Measurements from ENCODE around the gene ZSCAN30.

The ZSCAN30 gene

DNA sequence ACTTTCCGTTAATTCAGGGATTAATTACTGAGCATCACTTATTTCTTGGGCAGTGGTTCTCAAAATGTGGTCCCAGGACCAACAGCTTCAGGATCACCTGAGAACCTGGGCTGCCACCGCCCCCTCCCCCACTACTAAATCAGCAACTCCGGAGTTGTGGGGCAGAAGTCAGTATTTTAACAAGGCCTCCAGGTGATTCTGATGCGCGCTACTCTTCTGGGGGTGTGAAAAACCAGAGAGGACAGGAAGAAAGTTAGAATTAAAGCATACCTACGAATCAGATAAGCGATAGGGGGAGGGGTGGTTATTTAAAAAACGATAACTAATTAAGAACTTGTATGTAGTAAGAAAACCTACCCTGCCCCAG is 319 bp downstream of the ZSCAN30 start:
- peak overlapping the region; percentile 91 for H3K4me3 ChIP-seq (ENCODE audit: low read depth, low read length, poor library complexity, severe bottlenecking)
- no peaks in the 10 kb centered on the region for H4K20me1 ChIP-seq (ENCODE audit: insufficient read depth, low read length)
- peak overlapping the region; percentile 68 for H3K27ac ChIP-seq (ENCODE audit: low read depth, low read length, poor library complexity, severe bottlenecking)
- no peaks in the 10 kb centered on the region for H3F3A ChIP-seq (ENCODE audit: insufficient read depth, low read length)
- peak overlapping the region; percentile 91 for H3K9ac ChIP-seq (ENCODE audit: low read length)
- H3K36me3 ChIP-seq (ENCODE audit: insufficient read depth, low read length), result peaks cover 36% of the 10 kb centered on the region
- H3K4me1 ChIP-seq (ENCODE audit: insufficient read depth, low read length, severe bottlenecking), result peaks cover 24% of the 10 kb centered on the region
- H3K79me2 ChIP-seq (ENCODE audit: insufficient read depth, low read length), result peaks cover 14% of the 10 kb centered on the region
- peak overlapping the region; percentile 92 for H3K4me2 ChIP-seq (ENCODE audit: low read length)
- H3K9me3 ChIP-seq (ENCODE audit: low read length), result peaks cover 23% of the 10 kb centered on the region
- peak overlapping the region; percentile 44; the same call in 1 of the 2 replicates for H2AFZ ChIP-seq (ENCODE audit: low read length)
- TF ChIP-seq, protein P1, sequence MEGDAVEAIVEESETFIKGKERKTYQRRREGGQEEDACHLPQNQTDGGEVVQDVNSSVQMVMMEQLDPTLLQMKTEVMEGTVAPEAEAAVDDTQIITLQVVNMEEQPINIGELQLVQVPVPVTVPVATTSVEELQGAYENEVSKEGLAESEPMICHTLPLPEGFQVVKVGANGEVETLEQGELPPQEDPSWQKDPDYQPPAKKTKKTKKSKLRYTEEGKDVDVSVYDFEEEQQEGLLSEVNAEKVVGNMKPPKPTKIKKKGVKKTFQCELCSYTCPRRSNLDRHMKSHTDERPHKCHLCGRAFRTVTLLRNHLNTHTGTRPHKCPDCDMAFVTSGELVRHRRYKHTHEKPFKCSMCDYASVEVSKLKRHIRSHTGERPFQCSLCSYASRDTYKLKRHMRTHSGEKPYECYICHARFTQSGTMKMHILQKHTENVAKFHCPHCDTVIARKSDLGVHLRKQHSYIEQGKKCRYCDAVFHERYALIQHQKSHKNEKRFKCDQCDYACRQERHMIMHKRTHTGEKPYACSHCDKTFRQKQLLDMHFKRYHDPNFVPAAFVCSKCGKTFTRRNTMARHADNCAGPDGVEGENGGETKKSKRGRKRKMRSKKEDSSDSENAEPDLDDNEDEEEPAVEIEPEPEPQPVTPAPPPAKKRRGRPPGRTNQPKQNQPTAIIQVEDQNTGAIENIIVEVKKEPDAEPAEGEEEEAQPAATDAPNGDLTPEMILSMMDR (IDR thresholded peaks at IDR 0.05; ENCODE audit: low read length), result no peak
- no peak for TF ChIP-seq EZH2 (IDR thresholded peaks at IDR 0.05; ENCODE audit: borderline replicate concordance, low read length)
- H3K9me2 ChIP-seq (ENCODE audit: low read depth, low read length), result no peaks in the 10 kb centered on the region
- no peaks in the 10 kb centered on the region for H3K27me3 ChIP-seq (ENCODE audit: insufficient read depth, low read length)

DNA sequence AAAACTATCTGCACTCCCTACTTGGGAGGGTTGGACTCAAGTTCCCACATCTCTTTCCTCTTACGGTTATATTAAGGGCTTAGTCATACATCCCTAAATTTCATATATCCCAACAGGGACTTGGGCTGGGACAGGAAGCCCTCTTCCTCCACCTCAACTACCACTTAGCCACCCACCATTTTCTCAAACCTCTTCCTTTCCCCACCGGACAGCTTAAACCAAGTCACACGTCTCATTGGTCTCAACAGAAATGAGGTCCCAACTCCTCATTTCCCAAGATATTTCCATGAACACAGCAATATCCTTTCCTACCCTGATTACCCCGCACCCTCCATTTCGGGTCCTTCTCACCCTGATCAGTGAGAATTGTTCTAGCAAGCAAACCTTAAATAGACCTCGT is 736 bp downstream of the ZSCAN30 start:
- Histone ChIP-seq H3F3A (ENCODE audit: insufficient read depth, low read length) (no peaks in the 10 kb centered on the region), H3K27me3 (ENCODE audit: insufficient read depth, low read length) (no peaks in the 10 kb centered on the region), H3K36me3 (ENCODE audit: insufficient read depth, low read length) (peaks cover 36% of the 10 kb centered on the region), H3K9me2 (ENCODE audit: low read depth, low read length) (no peaks in the 10 kb centered on the region), H3K4me2 (ENCODE audit: low read length) (peak overlapping the region; percentile 92), H4K20me1 (ENCODE audit: insufficient read depth, low read length) (no peaks in the 10 kb centered on the region), H3K27ac (ENCODE audit: low read depth, low read length, poor library complexity, severe bottlenecking) (peak overlapping the region; percentile 68), H3K4me3 (ENCODE audit: low read depth, low read length, poor library complexity, severe bottlenecking) (peak overlapping the region; percentile 91), H3K4me1 (ENCODE audit: insufficient read depth, low read length, severe bottlenecking) (peaks cover 24% of the 10 kb centered on the region), H2AFZ (ENCODE audit: low read length) (peak overlapping the region; percentile 44; the same call in 1 of the 2 replicates), H3K79me2 (ENCODE audit: insufficient read depth, low read length) (peaks cover 14% of the 10 kb centered on the region), H3K9ac (ENCODE audit: low read length) (peak overlapping the region; percentile 91), H3K9me3 (ENCODE audit: low read length) (peaks cover 21% of the 10 kb centered on the region)
- TF ChIP-seq, protein P1 (IDR thresholded peaks at IDR 0.05; ENCODE audit: low read length), result no peak
- TF ChIP-seq EZH2 (IDR thresholded peaks at IDR 0.05; ENCODE audit: borderline replicate concordance, low read length), result no peak

DNA sequence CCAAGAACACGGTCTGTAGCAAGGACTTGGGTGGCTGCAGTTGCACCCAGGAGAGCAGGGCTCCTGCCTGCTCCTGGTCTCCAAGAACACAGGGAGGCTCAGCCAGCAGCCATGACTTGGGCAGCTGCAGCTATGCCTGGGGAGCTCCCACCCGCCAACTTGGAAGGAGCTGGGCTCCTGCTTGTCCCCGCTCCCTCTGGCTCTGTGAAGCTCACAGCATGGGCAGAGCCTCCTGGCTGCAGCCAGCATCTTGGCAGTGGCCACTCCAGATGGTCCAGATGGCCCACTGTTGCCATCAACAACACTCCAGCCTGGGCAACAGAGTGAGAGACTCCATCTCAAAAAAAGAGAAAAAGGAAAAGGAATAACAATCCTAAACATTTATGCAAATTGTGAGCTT is 5.2 kb downstream of the ZSCAN30 start:
- H3K27me3 ChIP-seq (ENCODE audit: insufficient read depth, low read length), result no peaks in the 10 kb centered on the region
- H3K9me2 ChIP-seq (ENCODE audit: low read depth, low read length), result no peaks in the 10 kb centered on the region
- peaks cover 31% of the 10 kb centered on the region for H3K36me3 ChIP-seq (ENCODE audit: insufficient read depth, low read length)
- H3K27ac ChIP-seq (ENCODE audit: low read depth, low read length, poor library complexity, severe bottlenecking), result no peak overlapping the region
- H3F3A ChIP-seq (ENCODE audit: insufficient read depth, low read length), result no peaks in the 10 kb centered on the region
- H3K9me3 ChIP-seq (ENCODE audit: low read length), result peaks cover 39% of the 10 kb centered on the region
- H3K79me2 ChIP-seq (ENCODE audit: insufficient read depth, low read length), result no peaks in the 10 kb centered on the region
- H3K4me2 ChIP-seq (ENCODE audit: low read length), result no peak overlapping the region
- no peak for TF ChIP-seq EZH2 (IDR thresholded peaks at IDR 0.05; ENCODE audit: borderline replicate concordance, low read length)
- TF ChIP-seq, protein P1 (IDR thresholded peaks at IDR 0.05; ENCODE audit: low read length), result no peak
- H3K4me3 ChIP-seq (ENCODE audit: low read depth, low read length, poor library complexity, severe bottlenecking), result no peak overlapping the region
- H3K9ac ChIP-seq (ENCODE audit: low read length), result no peak overlapping the region
- peaks cover 9% of the 10 kb centered on the region for H3K4me1 ChIP-seq (ENCODE audit: insufficient read depth, low read length, severe bottlenecking)
- no peaks in the 10 kb centered on the region for H4K20me1 ChIP-seq (ENCODE audit: insufficient read depth, low read length)
- H2AFZ ChIP-seq (ENCODE audit: low read length), result no peak overlapping the region

Measured in OCI-LY1 (cell line).